ENCODE results near the gene VPS39. TPM values are rescaled to one million over a fixed set of nuclear protein-coding genes. Genes with fewer than 3 reads are reported as not detected.

The VPS39 gene
- total RNA-seq, 3 donors from 2014 or later = 79.0 to 116 (median 89.9) TPM

DNA sequence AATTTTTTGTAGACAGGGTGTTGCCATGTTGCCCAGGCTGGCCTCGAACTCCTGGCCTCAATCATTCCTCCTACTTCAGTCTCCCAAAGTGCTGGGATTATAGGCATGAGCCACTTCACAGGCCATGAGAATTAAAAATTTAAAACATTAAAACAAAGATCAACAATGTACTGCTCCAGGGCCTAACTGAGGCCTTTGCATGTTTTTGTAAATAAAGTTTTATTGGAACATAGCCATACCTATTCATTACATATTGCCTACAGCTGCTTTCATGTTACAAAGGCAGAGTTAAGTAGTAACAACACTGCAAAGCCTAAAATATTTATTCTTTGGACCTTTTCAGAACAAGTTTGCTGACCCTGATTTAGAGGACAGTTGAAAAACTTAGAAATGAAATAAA lies 9.6 kb downstream of the VPS39 start:
- no peaks in the 10 kb centered on the region for H3K36me3 ChIP-seq

DNA sequence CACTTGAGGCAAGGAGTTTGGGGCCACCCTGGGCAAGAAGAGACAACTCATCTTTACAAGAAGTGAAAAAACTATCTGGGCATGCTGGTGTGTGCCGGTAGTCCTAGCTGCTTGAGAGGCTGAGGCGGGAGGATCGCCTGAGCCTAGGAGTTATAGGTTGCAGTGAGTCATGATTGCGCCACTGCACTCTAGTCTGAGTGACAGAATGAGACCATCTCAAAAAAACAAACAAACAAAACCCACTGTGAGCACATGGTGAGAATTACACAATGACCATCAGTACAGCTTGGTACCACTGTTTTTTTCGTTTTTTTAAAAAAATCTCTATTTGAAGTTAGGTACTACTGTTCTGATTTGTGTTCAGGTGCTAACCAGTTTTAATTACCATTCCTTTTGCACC lies 13.6 kb downstream of the VPS39 start:
- DNase-seq (ENCODE audit: low spot score in 2 of 2) = no peak

More for the DNA sequence above, 9.6 kb downstream of the VPS39 start:
- TF ChIP-seq POLR2AphosphoS5 (IDR thresholded peaks at IDR 0.05) = no peak
- TF ChIP-seq, protein P1, sequence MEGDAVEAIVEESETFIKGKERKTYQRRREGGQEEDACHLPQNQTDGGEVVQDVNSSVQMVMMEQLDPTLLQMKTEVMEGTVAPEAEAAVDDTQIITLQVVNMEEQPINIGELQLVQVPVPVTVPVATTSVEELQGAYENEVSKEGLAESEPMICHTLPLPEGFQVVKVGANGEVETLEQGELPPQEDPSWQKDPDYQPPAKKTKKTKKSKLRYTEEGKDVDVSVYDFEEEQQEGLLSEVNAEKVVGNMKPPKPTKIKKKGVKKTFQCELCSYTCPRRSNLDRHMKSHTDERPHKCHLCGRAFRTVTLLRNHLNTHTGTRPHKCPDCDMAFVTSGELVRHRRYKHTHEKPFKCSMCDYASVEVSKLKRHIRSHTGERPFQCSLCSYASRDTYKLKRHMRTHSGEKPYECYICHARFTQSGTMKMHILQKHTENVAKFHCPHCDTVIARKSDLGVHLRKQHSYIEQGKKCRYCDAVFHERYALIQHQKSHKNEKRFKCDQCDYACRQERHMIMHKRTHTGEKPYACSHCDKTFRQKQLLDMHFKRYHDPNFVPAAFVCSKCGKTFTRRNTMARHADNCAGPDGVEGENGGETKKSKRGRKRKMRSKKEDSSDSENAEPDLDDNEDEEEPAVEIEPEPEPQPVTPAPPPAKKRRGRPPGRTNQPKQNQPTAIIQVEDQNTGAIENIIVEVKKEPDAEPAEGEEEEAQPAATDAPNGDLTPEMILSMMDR (IDR thresholded peaks at IDR 0.05) = no peak
- no peak for TF ChIP-seq POLR2A (IDR thresholded peaks at IDR 0.05)
- no peaks in the 10 kb centered on the region for H3K4me1 ChIP-seq
- H3K4me3 ChIP-seq = no peak overlapping the region
- no peak overlapping the region for H3K27ac ChIP-seq
- H3K27me3 ChIP-seq = no peaks in the 10 kb centered on the region
- H3K9me3 ChIP-seq = no peaks in the 10 kb centered on the region
- no peak for DNase-seq (ENCODE audit: low spot score in 2 of 2)
- intact Hi-C loops (cut with DNase I; ENCODE audit: low total_unique reads) = no loop called here

DNA sequence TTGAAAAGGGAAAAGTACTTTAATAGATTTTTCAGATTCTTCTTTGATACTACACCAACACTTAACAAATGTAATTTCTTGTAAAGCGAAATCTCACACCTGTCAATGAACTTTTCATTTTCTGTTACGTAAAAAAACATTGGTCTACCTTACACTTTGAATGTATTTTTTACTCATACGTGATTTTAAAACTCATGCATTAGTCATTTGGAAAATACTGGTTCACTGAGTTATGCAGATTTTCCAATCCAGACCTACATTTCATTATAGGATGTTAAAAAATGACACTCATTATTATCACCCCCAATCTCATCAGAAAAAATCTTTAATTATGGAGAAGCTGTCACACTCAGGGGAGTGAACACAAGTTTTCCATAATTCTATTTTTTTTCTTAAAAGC lies 14.7 kb downstream of the VPS39 start:
- no peaks in the 10 kb centered on the region for H3K9me3 ChIP-seq
- TF ChIP-seq, protein P1 (IDR thresholded peaks at IDR 0.05) = no peak
- TF ChIP-seq POLR2AphosphoS5 (IDR thresholded peaks at IDR 0.05) (no peak), POLR2A (IDR thresholded peaks at IDR 0.05) (no peak)
- no peaks in the 10 kb centered on the region for H3K4me1 ChIP-seq
- no peak overlapping the region for H3K4me3 ChIP-seq
- H3K27me3 ChIP-seq = no peaks in the 10 kb centered on the region
- intact Hi-C loops (cut with DNase I; ENCODE audit: low total_unique reads) = no loop called here
- no peak overlapping the region for H3K27ac ChIP-seq
- DNase-seq (ENCODE audit: low spot score in 2 of 2) = no peak
- no peaks in the 10 kb centered on the region for H3K36me3 ChIP-seq

More for the DNA sequence above, 13.6 kb downstream of the VPS39 start:
- H3K36me3 ChIP-seq = no peaks in the 10 kb centered on the region
- no peak overlapping the region for H3K4me3 ChIP-seq
- intact Hi-C loops (cut with DNase I; ENCODE audit: low total_unique reads) = no loop called here
- no peaks in the 10 kb centered on the region for H3K9me3 ChIP-seq
- H3K27ac ChIP-seq = no peak overlapping the region
- TF ChIP-seq, protein P1 (IDR thresholded peaks at IDR 0.05) = no peak
- no peak for TF ChIP-seq POLR2AphosphoS5 (IDR thresholded peaks at IDR 0.05)
- TF ChIP-seq POLR2A (IDR thresholded peaks at IDR 0.05) = no peak
- H3K27me3 ChIP-seq = no peaks in the 10 kb centered on the region
- no peaks in the 10 kb centered on the region for H3K4me1 ChIP-seq

DNA sequence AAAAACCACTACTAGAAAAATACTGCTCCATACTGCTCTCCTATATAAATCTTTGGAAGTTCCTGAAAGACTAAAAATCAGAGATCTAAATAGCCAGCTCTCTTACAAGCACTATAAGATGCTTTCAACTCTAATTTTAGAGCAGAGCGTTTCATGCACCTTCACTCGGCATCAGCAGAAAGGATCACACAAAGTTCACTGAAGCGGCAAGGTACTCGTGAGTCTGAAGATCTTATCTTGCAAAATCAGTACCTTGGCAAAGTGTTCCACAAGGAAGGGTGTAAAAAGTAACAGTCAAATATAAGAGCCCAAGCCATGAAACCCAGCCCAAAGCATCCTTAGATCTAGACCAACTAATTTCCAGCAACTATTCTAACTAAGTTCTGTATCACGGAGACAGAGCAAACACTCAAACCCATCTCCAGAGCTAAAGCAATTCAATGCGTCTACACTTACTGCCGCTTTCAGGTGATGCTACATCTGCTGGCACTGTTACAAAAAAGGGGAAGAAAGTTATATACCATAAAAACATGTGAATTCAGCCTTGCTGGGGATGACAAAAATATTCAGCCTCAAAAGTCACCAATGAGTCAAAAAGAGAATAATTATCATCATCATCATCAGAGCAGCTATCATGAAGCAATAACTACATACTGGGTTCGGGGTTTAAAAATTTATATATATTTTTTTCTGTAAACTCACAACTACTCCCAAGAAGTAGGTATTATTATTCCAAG lies 16.3 kb downstream of the VPS39 start:
- no peak for DNase-seq (ENCODE audit: low spot score in 2 of 2)
- Histone ChIP-seq H3K27ac (no peak overlapping the region), H3K9me3 (no peaks in the 10 kb centered on the region), H3K4me3 (no peak overlapping the region), H3K36me3 (no peaks in the 10 kb centered on the region), H3K27me3 (no peaks in the 10 kb centered on the region), H3K4me1 (no peaks in the 10 kb centered on the region)
- intact Hi-C loops (cut with DNase I; ENCODE audit: low total_unique reads) = no loop called here
- TF ChIP-seq, protein P1 (IDR thresholded peaks at IDR 0.05) = no peak
- TF ChIP-seq POLR2A (IDR thresholded peaks at IDR 0.05) = no peak

DNA sequence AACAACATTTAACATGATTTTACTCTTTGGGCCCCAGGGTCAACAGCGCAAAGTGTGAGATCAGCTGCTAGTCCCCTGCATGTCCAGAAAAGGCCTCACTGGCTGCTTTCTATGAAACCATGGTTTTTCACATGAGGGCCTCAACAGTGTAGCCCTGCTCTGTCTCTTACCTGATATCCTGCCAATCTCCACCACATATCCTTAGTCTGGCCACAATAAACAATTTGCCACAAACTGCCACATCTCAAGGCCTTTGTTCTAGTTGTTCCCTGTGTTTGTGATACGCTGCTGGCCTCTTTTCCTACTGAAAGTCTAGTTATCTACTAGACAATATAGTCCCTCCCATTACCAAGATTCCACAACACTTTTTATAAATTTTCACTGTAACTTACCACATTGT lies 17.7 kb downstream of the VPS39 start:
- no peaks in the 10 kb centered on the region for H3K36me3 ChIP-seq
- intact Hi-C loops (cut with DNase I; ENCODE audit: low total_unique reads) = no loop called here

More for the DNA sequence above, 17.7 kb downstream of the VPS39 start:
- no peak for TF ChIP-seq POLR2AphosphoS5 (IDR thresholded peaks at IDR 0.05)
- TF ChIP-seq POLR2A (IDR thresholded peaks at IDR 0.05) = no peak
- TF ChIP-seq, protein P1 (IDR thresholded peaks at IDR 0.05) = no peak
- Histone ChIP-seq H3K4me1 (no peaks in the 10 kb centered on the region), H3K4me3 (no peak overlapping the region), H3K9me3 (no peaks in the 10 kb centered on the region), H3K27me3 (no peaks in the 10 kb centered on the region), H3K27ac (no peak overlapping the region)
- DNase-seq (ENCODE audit: low spot score in 2 of 2) = no peak
